HG03175 (cell line): ENCODE data around the gene NFASC.

Source experiments
- ATAC-seq: cut with Tn5 transposase; IDR thresholded peaks from one replicate; pipeline ENCODE4 v1.9.1; 2021; ENCODE audit warnings: mild to moderate bottlenecking, moderate library complexity; ENCODE audit not compliant: unreplicated experiment

NFASC gene

GRCh38 chr1:204870160-204870912 lies at the start of gene NFASC:
Gene NFASC (plus strand): TSS chr1:204870862. CDS start chr1:204944316, 73,454 bp downstream.
- ATAC-seq: no peak

- ATAC-seq: no peak
Measured at GRCh38 chr1:204821476-204821875, 49.2 kb upstream of the NFASC start.

- ATAC-seq: no peak
Measured at GRCh38 chr1:204821924-204822323, 48.7 kb upstream of the NFASC start.

- ATAC-seq: no peak
Measured at GRCh38 chr1:204826970-204827369, 43.7 kb upstream of the NFASC start.

- no peak for ATAC-seq
Measured at GRCh38 chr1:204828352-204828850, 42.3 kb upstream of the NFASC start.

DNA sequence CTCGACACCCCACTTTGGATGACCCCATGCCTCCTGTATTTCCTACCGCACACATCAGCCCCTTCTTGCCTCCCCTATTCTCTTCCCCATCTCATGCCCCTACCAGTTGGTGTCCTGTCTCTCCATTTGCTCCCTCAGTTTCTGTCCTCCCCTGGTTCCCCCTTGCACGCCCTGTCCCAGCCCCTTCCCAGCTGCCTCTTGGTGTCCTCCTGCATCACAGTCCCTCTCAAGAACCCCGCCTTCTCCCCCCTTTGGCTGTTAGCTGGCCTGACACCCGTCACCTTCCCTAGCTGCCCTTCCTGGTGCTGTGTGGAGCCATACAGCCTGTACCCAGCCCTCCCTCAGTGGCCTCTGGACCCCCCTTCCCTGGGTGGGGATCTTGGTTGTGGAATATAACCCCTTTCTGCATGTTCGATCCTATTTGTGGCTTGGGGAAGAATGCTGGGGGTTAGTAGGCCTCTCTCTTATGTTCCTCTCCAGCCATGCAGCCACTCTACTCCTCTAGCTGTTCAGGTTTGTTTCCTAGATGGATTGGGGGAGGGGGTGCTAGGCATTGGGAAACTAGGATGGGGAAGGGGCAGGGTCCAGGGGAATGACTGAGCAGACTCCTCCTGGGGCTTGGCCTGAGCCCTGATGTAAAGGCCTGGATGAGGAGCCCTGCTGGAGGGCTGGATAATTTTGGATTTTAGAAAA lies 41.4 kb upstream of the NFASC start:
- ATAC-seq: no peak

DNA sequence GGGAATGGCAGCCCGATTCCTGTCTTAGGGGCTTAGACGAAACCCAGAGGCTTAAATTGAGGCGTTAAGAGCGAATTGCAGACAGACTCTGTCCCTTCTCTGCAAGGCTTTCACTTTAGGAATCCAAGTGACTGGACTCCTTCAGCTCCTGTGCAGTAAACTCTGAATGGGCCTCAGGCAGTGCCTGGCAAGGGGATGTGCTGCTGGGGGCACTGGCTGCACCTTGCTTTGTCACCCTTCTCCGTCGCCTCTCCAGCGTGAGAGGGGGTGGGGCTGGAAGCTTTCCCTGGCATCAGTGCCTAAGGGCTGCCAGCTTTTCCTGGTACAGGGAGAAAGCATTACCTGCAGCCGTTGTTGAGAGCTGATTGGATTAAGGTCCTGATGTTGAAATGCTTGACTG lies 39.9 kb upstream of the NFASC start:
- ATAC-seq: no peak

DNA sequence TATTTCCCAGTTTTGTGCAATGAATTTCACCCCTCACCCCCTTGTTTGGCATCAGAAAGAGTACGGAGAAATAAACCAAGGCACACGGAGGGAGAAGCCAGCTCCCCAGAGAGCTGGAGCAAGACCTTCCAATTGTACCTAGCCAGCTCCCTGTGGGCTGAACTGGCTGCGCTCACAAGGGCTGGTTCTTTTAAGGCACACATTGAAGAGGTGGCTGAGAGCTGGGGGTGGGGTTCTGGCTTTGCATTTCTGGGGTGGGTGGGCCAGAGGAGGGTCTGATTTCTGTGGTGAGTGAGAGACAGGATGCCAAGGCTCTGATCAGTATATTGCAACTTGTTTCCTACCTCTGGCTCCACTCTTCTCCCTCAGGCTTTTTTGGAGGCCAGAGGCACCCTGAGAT lies 39.5 kb upstream of the NFASC start:
- ATAC-seq: no peak

DNA sequence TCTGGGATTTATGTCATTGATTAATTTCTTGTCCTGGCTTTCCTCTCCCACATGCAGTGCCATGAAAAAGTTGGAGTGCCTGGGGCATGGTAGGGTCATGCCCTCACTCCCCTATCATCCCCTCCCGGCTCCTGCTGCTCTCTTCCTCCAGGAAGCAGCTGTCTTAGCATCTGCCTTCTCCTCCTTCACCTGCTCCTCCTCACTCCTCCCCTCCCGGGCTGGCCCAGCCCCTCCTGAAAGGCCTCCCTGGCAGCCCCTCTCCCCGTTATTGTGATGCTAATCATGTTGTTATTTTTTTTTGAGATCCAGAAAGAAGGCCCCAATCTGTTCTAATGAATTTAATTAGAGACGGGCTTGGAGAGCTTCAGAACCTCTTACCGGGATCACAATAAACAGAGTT lies 36.3 kb upstream of the NFASC start:
- ATAC-seq: no peak

DNA sequence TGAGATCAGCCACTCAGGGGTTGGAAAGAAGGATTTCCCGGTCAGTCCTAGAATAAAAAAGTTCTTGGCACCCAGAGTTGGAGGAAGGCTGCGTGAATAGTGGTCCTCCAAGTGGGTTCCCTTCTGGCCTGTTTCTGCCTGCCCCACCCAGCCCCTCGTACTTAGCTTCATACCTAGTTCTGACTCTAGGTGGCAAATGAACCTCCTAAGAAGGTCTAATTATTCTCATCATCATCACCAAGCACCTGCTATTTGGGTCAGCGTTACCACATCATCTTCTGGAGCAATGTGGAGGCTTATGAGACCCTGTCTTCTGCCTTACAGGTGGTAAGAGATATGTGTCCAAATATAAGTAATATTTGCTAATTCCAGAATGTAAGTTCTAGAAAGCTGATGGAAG lies 35.9 kb upstream of the NFASC start:
- no peak for ATAC-seq

GRCh38 chr1:204835737-204836136 lies 34.9 kb upstream of the NFASC start:
- no peak for ATAC-seq

DNA sequence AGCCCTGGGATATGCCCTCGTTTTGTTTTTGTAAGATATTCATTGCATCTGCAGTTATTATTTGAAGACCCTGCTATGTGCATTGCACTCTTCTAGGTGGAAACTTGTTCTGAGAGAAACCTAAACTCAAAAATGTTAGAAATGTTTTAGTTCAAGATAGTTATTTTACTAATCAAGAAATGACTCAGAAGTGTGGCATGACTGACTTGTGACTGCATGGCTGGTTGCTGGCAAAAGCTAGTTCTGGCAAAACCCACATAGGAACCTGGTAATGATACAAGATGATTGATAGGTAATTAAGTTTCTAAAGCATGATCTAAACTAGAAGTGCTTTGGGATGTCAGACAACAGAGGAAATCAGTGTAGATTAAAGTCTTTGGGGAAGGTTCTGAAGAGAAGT lies 33.8 kb upstream of the NFASC start:
- no peak for ATAC-seq

DNA sequence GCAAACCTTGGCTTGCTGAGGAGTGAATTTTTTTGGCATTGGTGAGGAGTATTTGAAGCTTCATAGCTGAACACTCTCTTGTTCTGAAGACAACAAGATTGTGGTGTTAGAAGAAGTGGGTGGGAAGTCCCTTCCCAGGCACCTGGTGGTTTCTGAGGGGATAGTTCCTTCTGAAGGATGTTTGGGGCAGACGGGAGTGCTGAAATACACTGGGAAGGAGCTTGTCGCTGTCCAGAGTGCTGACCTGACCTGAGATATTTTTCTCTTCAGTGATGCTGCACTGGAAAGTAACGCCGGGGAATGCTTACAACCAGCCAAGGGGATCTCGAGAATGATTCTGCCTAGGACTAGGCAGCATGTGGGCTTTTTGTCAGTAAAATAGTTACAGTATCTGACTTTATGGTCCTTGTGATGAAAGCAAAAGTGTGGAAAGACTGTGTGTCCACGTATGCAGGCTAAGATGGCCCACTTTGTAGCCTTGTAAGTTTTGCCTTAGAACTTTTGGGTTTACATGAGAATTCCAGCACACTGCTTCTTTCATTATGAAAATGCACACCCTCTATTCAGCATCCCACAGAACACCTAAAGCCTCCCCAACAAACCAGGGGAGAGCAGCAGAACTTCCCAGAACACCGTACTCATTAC lies 33.1 kb upstream of the NFASC start:
- ATAC-seq: no peak

DNA sequence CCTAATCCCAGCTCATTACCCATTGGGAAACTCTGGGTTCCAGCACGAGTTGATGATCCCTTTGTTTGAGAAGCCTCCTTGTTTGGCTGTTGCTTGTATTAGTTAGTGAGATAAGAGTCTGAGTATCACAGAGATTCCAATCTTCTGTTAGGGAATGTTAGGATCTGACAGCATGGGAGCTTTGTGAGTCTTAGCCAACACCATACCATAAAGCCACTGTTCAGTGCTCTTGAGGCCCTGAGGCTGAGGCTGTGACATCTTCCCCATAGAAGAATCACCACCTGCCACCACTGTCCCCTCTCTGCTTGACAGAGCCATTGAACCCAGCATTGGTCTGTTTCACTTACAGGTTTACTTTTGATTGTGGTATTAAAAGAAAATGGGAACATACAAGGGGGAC lies 29.3 kb upstream of the NFASC start:
- no peak for ATAC-seq

DNA sequence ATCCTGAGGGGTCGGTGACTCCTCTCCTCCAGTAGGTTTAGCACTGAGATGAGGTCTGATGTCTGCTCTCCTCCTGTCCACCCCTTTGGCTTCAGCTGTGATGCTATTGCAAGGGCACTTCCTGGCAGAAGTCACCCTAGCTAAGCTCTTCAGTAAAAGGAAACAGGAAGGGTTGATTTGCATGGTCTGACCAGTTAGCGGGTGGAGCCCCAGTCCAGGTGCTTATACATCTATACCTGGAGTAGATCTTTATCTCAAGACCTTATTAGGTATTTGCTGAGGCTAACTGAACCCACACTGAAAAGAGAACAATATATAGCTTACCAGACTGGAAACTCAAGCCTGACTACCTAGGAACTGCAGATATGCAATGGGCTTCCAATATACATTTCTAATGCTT lies 28.9 kb upstream of the NFASC start:
- no peak for ATAC-seq

DNA sequence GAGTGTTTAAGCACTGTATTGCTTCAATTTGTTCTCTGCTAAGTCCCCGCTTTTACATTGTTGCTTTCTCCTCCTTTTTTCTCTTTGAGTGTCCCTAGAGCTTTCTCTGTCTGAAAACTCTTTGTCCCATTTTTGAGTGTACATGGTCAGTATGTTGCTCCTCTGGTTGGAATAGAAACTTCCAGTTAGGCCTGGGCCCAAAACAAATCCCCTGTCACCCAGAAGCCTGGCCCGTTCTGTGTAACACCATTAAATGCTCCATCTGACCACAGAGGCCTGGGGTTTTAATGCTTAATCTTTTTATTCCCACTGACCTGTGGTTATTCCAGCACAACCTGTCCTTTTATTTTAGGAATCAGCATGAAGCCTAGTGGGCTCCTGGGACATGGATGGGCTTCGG lies 28.3 kb upstream of the NFASC start:
- ATAC-seq: no peak

- no peak for ATAC-seq
Measured at GRCh38 chr1:204842892-204843291, 27.8 kb upstream of the NFASC start.

- no peak for ATAC-seq
Measured at GRCh38 chr1:204846546-204846945, 24.1 kb upstream of the NFASC start.

DNA sequence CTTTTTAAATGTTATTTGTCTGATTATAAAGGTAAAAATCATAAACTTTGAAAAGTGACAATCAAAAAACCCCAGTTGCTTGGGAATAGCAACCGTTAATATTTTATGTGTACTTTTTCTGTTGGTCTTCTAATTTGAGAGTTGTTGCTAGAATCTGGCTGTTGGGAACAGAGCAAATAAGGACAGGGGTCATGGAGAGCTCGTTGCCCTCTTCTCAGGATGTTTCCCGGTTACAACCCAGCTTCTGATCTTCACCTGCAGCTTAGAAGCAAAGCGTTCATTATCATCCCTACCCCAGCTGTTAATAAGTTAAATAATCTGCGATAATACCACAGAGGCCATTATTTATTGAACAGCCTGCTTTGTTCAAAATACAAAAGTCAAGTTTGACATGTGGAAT lies 22.1 kb upstream of the NFASC start:
- no peak for ATAC-seq

DNA sequence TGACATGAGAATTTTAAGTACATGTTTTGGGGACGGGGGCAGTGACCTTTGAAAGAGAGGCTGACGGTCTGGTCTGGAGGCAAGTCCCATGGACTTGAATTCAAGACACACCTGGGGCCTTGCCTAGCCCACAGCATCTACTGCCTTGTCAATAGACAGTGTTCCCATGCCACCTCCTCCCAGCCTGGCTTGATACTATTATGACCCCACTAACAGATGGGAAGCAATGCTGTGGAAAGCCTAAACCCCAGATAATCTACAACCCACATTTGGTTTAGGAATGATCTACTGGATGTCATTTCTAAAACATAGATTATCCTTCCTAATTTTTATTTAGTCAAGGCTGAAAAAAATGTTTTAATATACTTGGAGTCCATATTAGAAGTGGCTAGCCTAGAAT lies 17.8 kb upstream of the NFASC start:
- no peak for ATAC-seq

DNA sequence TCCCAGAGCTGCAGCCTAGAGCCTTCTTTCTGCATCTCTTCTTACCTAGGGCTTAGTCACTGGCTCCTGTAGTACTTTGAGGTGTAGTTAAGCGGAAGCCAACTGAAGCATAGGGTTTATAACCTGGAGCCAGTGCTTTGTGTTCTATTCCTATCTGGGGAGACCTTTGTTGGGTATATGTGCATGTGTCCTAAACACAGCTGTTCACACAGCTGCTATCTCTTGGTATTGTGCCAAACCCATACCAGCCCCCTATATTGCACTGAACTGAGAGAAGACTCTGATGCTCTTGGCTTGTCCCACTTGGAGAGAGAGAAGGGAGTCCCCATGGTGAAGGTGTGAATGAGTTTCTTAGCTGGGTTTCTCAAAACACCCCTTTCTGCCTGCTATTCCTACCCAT lies 17.2 kb upstream of the NFASC start:
- ATAC-seq: no peak

GRCh38 chr1:204854286-204854685 lies 16.4 kb upstream of the NFASC start:
- ATAC-seq: no peak
